ENCODE data around the gene KLHL14.

Gene KLHL14

DNA sequence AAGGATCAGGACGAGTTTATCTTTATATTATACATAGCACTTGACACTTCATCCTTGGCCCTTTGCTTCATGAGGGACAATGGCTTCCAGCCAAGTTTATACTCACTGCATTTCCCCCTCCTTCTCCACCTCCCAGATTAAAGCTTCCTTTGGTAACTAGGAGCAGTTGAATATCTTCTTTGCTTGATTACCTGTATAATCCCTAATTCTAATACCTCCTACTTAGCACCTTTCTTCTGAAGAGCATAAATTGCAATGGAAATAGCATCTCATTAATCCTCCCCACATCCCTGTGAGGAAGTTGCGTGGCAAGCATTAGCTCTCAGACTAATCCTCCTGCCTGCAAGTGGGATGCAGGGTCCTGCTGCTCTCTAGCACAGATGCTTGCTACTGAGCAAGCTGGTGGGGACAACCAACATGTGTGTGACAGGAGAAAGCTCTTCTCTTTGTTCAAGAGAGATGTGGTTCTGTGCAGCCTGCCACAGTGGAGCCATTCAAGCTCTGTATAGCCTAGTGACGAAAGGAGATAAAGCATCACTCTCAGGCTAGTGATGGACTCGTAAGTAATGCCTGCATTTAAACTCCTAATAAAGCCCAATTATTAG lies 19.1 kb downstream of the KLHL14 start:
- Histone ChIP-seq H3K27ac (ENCODE audit: low read length) (no peak overlapping the region), H3K9me3 (ENCODE audit: control insufficient read depth, insufficient read depth, low read length) (no peaks in the 10 kb centered on the region), H3K27me3 (ENCODE audit: control insufficient read depth, insufficient read depth, low read length) (no peaks in the 10 kb centered on the region), H3K4me1 (ENCODE audit: control insufficient read depth, insufficient read depth, low read length) (0 out of 2 replicates have a peak, but pooled peaks cover 3% of the 10 kb centered on the region), H3K36me3 (ENCODE audit: control insufficient read depth, insufficient read depth, low read length) (no peaks in the 10 kb centered on the region), H3K4me3 (ENCODE audit: low read length) (no peak overlapping the region)
- DNase-seq (ENCODE audit: low read depth, low spot score), result no peak
- no CpG with 5 or more reads among the region's 4 CpGs for WGBS (ENCODE audit: insufficient coverage, insufficient read length)

- Histone ChIP-seq H3K36me3 (ENCODE audit: control insufficient read depth, insufficient read depth, low read length) (no peaks in the 10 kb centered on the region), H3K27ac (ENCODE audit: low read length) (no peak overlapping the region), H3K4me3 (ENCODE audit: low read length) (no peak overlapping the region), H3K27me3 (ENCODE audit: control insufficient read depth, insufficient read depth, low read length) (no peaks in the 10 kb centered on the region), H3K9me3 (ENCODE audit: control insufficient read depth, insufficient read depth, low read length) (no peaks in the 10 kb centered on the region), H3K4me1 (ENCODE audit: control insufficient read depth, insufficient read depth, low read length) (0 out of 2 replicates have a peak, but pooled peaks cover 2% of the 10 kb centered on the region)
- no peak for DNase-seq (ENCODE audit: low read depth, low spot score)
- no CpG with 5 or more reads among the region's 3 CpGs for WGBS (ENCODE audit: insufficient coverage, insufficient read length)
Measured at GRCh38 chr18:32750328-32750727, 22.5 kb downstream of the KLHL14 start.

DNA sequence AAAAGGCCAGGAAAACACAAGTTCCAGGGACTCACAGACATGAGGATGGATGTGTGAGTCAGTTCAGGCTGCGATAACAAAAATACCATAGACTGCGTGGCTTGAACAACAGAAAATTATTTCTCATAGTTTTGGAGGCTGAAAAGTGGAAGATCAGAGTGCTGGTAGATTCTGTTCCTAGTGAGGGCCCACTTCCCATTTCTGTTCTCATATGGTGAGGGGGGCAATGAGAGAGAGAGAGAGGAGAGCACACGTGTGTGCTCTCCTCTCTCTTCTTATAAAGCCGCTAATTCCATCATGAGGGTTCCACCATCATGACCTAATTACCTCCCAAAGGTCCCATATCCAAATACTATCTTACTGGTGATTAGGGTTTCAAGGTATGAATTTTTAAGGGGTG lies 23.0 kb downstream of the KLHL14 start:
- no peak overlapping the region for H3K27ac ChIP-seq (ENCODE audit: low read length)
- no peak for DNase-seq (ENCODE audit: low read depth, low spot score)
- H3K36me3 ChIP-seq (ENCODE audit: control insufficient read depth, insufficient read depth, low read length), result no peaks in the 10 kb centered on the region
- H3K4me1 ChIP-seq (ENCODE audit: control insufficient read depth, insufficient read depth, low read length), result 0 out of 2 replicates have a peak, but pooled peaks cover 2% of the 10 kb centered on the region
- no peaks in the 10 kb centered on the region for H3K27me3 ChIP-seq (ENCODE audit: control insufficient read depth, insufficient read depth, low read length)
- no CpG with 5 or more reads among the region's 4 CpGs for WGBS (ENCODE audit: insufficient coverage, insufficient read length)
- H3K4me3 ChIP-seq (ENCODE audit: low read length), result no peak overlapping the region
- H3K9me3 ChIP-seq (ENCODE audit: control insufficient read depth, insufficient read depth, low read length), result no peaks in the 10 kb centered on the region

DNA sequence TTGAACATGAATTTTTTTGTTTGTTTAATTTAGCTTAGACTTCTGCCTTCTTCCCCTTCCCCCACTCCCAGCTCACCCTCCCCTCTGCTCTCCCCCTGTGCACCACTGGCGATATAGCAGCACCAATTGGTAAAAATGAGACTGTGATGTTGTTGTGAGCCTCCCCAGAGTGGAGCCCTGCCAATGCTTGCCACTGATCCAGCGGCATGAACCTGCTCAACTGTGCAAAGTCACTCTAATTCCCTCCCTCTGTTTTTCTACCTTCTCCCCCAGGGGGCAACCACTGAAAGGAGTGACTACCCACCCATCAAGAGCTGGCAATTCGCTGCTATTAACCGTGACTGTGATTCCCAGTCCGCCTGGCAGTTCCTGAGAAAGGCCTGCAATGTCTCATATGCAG lies 30.2 kb downstream of the KLHL14 start:
- no peaks in the 10 kb centered on the region for H3K9me3 ChIP-seq (ENCODE audit: control insufficient read depth, insufficient read depth, low read length)
- no peaks in the 10 kb centered on the region for H3K27me3 ChIP-seq (ENCODE audit: control insufficient read depth, insufficient read depth, low read length)
- WGBS (ENCODE audit: insufficient coverage, insufficient read length), result no CpG with 5 or more reads among the region's 5 CpGs
- H3K4me1 ChIP-seq (ENCODE audit: control insufficient read depth, insufficient read depth, low read length), result 0 out of 2 replicates have a peak, but pooled peaks cover 2% of the 10 kb centered on the region
- no peak for DNase-seq (ENCODE audit: low read depth, low spot score)
- no peak overlapping the region for H3K4me3 ChIP-seq (ENCODE audit: low read length)
- H3K27ac ChIP-seq (ENCODE audit: low read length), result no peak overlapping the region
- H3K36me3 ChIP-seq (ENCODE audit: control insufficient read depth, insufficient read depth, low read length), result no peaks in the 10 kb centered on the region

- no CpG with 5 or more reads among the region's 2 CpGs for WGBS (ENCODE audit: insufficient coverage, insufficient read length)
- no peak for DNase-seq (ENCODE audit: low read depth, low spot score)
- no peak overlapping the region for H3K4me3 ChIP-seq (ENCODE audit: low read length)
Measured at GRCh38 chr18:32735781-32736180, 37.0 kb downstream of the KLHL14 start.

DNA sequence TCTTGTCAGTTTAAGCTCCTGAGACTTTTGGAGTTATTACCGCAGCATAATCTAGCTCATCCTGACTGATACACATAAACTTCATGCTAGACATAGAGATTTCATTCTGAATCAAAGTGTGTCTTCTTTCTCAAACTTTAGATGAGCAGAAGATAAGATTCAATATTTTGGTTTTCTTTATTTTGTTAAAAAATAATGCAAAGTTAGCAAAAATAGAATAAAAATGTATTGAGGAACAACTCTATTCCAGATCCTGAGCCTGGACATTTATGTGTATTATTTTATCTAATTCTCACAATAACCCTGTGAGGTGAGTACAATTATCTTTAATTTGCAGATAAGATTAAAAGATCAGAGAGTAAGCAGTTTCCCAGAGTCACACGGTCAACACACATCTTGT lies 38.4 kb downstream of the KLHL14 start:
- Histone ChIP-seq H3K4me1 (ENCODE audit: control insufficient read depth, insufficient read depth, low read length) (no peaks in the 10 kb centered on the region), H3K27ac (ENCODE audit: low read length) (no peak overlapping the region), H3K9me3 (ENCODE audit: control insufficient read depth, insufficient read depth, low read length) (no peaks in the 10 kb centered on the region), H3K27me3 (ENCODE audit: control insufficient read depth, insufficient read depth, low read length) (no peaks in the 10 kb centered on the region), H3K36me3 (ENCODE audit: control insufficient read depth, insufficient read depth, low read length) (no peaks in the 10 kb centered on the region), H3K4me3 (ENCODE audit: low read length) (no peak overlapping the region)
- no peak for DNase-seq (ENCODE audit: low read depth, low spot score)
- no CpG with 5 or more reads among the region's 2 CpGs for WGBS (ENCODE audit: insufficient coverage, insufficient read length)

More at GRCh38 chr18:32735781-32736180, 37.0 kb downstream of the KLHL14 start:
- H3K4me1 ChIP-seq (ENCODE audit: control insufficient read depth, insufficient read depth, low read length), result no peaks in the 10 kb centered on the region
- H3K27me3 ChIP-seq (ENCODE audit: control insufficient read depth, insufficient read depth, low read length), result no peaks in the 10 kb centered on the region
- H3K27ac ChIP-seq (ENCODE audit: low read length), result no peak overlapping the region
- H3K9me3 ChIP-seq (ENCODE audit: control insufficient read depth, insufficient read depth, low read length), result no peaks in the 10 kb centered on the region
- no peaks in the 10 kb centered on the region for H3K36me3 ChIP-seq (ENCODE audit: control insufficient read depth, insufficient read depth, low read length)

- no peaks in the 10 kb centered on the region for H3K4me1 ChIP-seq (ENCODE audit: control insufficient read depth, insufficient read depth, low read length)
- H3K4me3 ChIP-seq (ENCODE audit: low read length), result no peak overlapping the region
- no peak overlapping the region for H3K27ac ChIP-seq (ENCODE audit: low read length)
- H3K27me3 ChIP-seq (ENCODE audit: control insufficient read depth, insufficient read depth, low read length), result no peaks in the 10 kb centered on the region
- H3K36me3 ChIP-seq (ENCODE audit: control insufficient read depth, insufficient read depth, low read length), result no peaks in the 10 kb centered on the region
- no peaks in the 10 kb centered on the region for H3K9me3 ChIP-seq (ENCODE audit: control insufficient read depth, insufficient read depth, low read length)
- WGBS (ENCODE audit: insufficient coverage, insufficient read length), result no CpG with 5 or more reads among the region's 1 CpG
- DNase-seq (ENCODE audit: low read depth, low spot score), result no peak
Measured at GRCh38 chr18:32732165-32732564, 40.7 kb downstream of the KLHL14 start.

DNA sequence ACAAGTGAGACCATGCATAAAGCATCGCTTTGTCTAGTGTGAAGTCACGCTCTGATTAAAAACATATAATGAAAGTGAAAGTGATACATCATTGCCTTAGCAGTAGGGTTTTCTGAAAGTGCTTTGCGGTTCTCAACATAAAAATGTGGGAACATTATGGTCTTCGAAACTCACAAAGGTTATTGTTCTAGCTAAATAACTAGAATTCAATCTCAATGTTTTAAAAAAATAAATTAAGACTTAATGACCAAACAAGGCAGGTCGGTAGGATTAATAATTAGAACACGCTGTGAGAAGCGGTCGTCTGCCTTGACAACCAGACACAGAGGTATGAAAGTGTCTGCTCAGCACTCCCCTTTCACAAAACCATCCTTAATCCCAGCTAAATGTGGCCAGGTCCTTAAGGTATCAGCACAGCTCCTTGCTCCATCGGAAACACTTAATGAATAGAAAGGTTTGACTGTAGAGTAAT lies 42.2 kb downstream of the KLHL14 start:
- Histone ChIP-seq H3K4me3 (ENCODE audit: low read length) (no peak overlapping the region), H3K36me3 (ENCODE audit: control insufficient read depth, insufficient read depth, low read length) (no peaks in the 10 kb centered on the region), H3K9me3 (ENCODE audit: control insufficient read depth, insufficient read depth, low read length) (no peaks in the 10 kb centered on the region), H3K27ac (ENCODE audit: low read length) (no peak overlapping the region), H3K4me1 (ENCODE audit: control insufficient read depth, insufficient read depth, low read length) (no peaks in the 10 kb centered on the region), H3K27me3 (ENCODE audit: control insufficient read depth, insufficient read depth, low read length) (no peaks in the 10 kb centered on the region)
- WGBS (ENCODE audit: insufficient coverage, insufficient read length), result no CpG with 5 or more reads among the region's 9 CpGs
- no peak for DNase-seq (ENCODE audit: low read depth, low spot score)

- Histone ChIP-seq H3K36me3 (ENCODE audit: control insufficient read depth, insufficient read depth, low read length) (no peaks in the 10 kb centered on the region), H3K4me1 (ENCODE audit: control insufficient read depth, insufficient read depth, low read length) (no peaks in the 10 kb centered on the region), H3K27ac (ENCODE audit: low read length) (no peak overlapping the region), H3K4me3 (ENCODE audit: low read length) (no peak overlapping the region), H3K9me3 (ENCODE audit: control insufficient read depth, insufficient read depth, low read length) (no peaks in the 10 kb centered on the region), H3K27me3 (ENCODE audit: control insufficient read depth, insufficient read depth, low read length) (no peaks in the 10 kb centered on the region)
- DNase-seq (ENCODE audit: low read depth, low spot score), result no peak
- no CpG with 5 or more reads among the region's 2 CpGs for WGBS (ENCODE audit: insufficient coverage, insufficient read length)
Measured at GRCh38 chr18:32730068-32730467, 42.8 kb downstream of the KLHL14 start.

GRCh38 chr18:32724071-32724749 lies 48.6 kb downstream of the KLHL14 start:
- Histone ChIP-seq H3K27ac (ENCODE audit: low read length) (no peak overlapping the region), H3K36me3 (ENCODE audit: control insufficient read depth, insufficient read depth, low read length) (no peaks in the 10 kb centered on the region), H3K4me3 (ENCODE audit: low read length) (no peak overlapping the region), H3K27me3 (ENCODE audit: control insufficient read depth, insufficient read depth, low read length) (no peaks in the 10 kb centered on the region), H3K4me1 (ENCODE audit: control insufficient read depth, insufficient read depth, low read length) (no peaks in the 10 kb centered on the region), H3K9me3 (ENCODE audit: control insufficient read depth, insufficient read depth, low read length) (no peaks in the 10 kb centered on the region)
- no peak for DNase-seq (ENCODE audit: low read depth, low spot score)
- WGBS (ENCODE audit: insufficient coverage, insufficient read length), result no CpG with 5 or more reads among the region's 3 CpGs

DNA sequence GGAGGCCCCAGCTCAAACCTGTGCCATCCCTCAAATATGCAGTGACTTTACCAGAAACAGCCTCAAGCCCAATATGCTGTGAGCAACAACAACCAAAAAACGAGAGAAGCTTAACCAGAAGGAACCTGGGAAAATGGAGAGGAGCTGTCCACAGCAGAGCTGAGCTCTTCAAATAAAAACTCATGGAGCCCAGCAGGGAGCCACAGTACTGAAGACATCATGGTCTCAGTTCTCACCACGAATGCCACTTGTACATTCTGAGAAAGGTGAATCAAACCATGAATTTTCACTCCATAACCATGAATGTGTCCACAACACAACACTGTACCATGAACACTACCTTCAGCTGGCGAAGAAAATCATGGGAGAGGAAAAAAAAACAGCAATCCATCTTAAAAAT lies 50.5 kb downstream of the KLHL14 start:
- Histone ChIP-seq H3K36me3 (ENCODE audit: control insufficient read depth, insufficient read depth, low read length) (no peaks in the 10 kb centered on the region), H3K27ac (ENCODE audit: low read length) (no peak overlapping the region), H3K27me3 (ENCODE audit: control insufficient read depth, insufficient read depth, low read length) (no peaks in the 10 kb centered on the region), H3K4me1 (ENCODE audit: control insufficient read depth, insufficient read depth, low read length) (no peaks in the 10 kb centered on the region), H3K4me3 (ENCODE audit: low read length) (no peak overlapping the region), H3K9me3 (ENCODE audit: control insufficient read depth, insufficient read depth, low read length) (no peaks in the 10 kb centered on the region)
- WGBS (ENCODE audit: insufficient coverage, insufficient read length), result no CpG with 5 or more reads among the region's 3 CpGs
- DNase-seq (ENCODE audit: low read depth, low spot score), result no peak

All from iPS DF 6.9 (cell line).